ENCODE data around the gene PPFIA2. TPM values are rescaled to one million over a fixed set of nuclear protein-coding genes. Genes with fewer than 3 reads are reported as not detected.

PPFIA2 gene
- total RNA-seq, 1 donor from 2014 or later = not detected

GRCh38 chr12:81377771-81378170, 381.4 kb downstream of the PPFIA2 start:
- no peaks in the 10 kb centered on the region for H3K36me3 ChIP-seq (ENCODE audit: control insufficient read depth, insufficient read depth, low read length)
- H3K27me3 ChIP-seq (ENCODE audit: control insufficient read depth, insufficient read depth, low read length) = no peaks in the 10 kb centered on the region
- H3K4me3 ChIP-seq (ENCODE audit: low read depth, low read length) = no peak overlapping the region
- TF ChIP-seq, protein P1, sequence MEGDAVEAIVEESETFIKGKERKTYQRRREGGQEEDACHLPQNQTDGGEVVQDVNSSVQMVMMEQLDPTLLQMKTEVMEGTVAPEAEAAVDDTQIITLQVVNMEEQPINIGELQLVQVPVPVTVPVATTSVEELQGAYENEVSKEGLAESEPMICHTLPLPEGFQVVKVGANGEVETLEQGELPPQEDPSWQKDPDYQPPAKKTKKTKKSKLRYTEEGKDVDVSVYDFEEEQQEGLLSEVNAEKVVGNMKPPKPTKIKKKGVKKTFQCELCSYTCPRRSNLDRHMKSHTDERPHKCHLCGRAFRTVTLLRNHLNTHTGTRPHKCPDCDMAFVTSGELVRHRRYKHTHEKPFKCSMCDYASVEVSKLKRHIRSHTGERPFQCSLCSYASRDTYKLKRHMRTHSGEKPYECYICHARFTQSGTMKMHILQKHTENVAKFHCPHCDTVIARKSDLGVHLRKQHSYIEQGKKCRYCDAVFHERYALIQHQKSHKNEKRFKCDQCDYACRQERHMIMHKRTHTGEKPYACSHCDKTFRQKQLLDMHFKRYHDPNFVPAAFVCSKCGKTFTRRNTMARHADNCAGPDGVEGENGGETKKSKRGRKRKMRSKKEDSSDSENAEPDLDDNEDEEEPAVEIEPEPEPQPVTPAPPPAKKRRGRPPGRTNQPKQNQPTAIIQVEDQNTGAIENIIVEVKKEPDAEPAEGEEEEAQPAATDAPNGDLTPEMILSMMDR (IDR thresholded peaks at IDR 0.05; ENCODE audit: insufficient read depth, low read length, poor library complexity, severe bottlenecking) = no peak
- no peak for DNase-seq (ENCODE audit: low read depth)

DNA sequence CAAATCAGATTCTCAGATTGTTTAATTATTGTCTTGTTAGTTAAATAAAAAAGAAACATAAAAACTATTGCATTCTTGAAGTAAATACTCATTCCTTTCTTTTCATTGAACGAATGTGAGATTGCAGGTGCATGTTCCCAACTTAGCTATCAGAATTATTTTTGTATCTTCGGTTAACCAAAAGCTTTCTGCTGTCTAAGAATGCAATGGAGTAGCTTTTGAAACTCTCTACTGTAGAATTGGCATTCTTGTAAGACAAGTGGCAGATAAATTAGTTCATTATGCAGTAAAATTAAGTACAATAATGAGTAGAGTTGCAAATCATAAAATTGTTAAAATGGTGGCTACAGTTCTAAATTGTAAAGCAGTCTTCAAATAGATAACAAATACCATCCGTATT, 383.2 kb downstream of the PPFIA2 start:
- DNase-seq (ENCODE audit: low read depth) = no peak
- H3K27me3 ChIP-seq (ENCODE audit: control insufficient read depth, insufficient read depth, low read length) = no peaks in the 10 kb centered on the region
- H3K36me3 ChIP-seq (ENCODE audit: control insufficient read depth, insufficient read depth, low read length) = no peaks in the 10 kb centered on the region
- TF ChIP-seq, protein P1 (IDR thresholded peaks at IDR 0.05; ENCODE audit: insufficient read depth, low read length, poor library complexity, severe bottlenecking) = no peak
- no peak overlapping the region for H3K4me3 ChIP-seq (ENCODE audit: low read depth, low read length)

DNA sequence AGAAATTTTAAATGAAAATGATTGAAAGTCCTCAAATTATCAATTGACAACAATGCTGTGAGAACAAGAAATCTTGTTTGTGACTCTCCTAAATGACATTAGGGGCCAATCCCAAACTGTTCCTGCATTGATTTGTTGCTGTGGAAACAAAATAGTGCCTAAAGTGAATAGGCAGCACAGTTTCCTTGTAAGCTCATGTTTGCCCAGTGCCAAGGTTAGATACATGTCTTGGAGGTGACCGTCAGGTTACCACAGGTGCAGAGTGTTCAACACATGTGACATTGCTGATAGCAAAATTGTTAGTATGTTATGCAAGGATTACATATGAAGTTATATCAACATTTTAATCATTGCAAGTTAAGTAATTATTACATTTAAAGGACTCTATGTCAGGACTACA, 388.7 kb downstream of the PPFIA2 start:
- H3K4me3 ChIP-seq (ENCODE audit: low read depth, low read length) = no peak overlapping the region
- TF ChIP-seq, protein P1 (IDR thresholded peaks at IDR 0.05; ENCODE audit: insufficient read depth, low read length, poor library complexity, severe bottlenecking) = no peak
- no peaks in the 10 kb centered on the region for H3K36me3 ChIP-seq (ENCODE audit: control insufficient read depth, insufficient read depth, low read length)
- no peaks in the 10 kb centered on the region for H3K27me3 ChIP-seq (ENCODE audit: control insufficient read depth, insufficient read depth, low read length)
- no peak for DNase-seq (ENCODE audit: low read depth)

- H3K27me3 ChIP-seq (ENCODE audit: control insufficient read depth, insufficient read depth, low read length) = no peaks in the 10 kb centered on the region
- H3K4me3 ChIP-seq (ENCODE audit: low read depth, low read length) = no peak overlapping the region
- H3K36me3 ChIP-seq (ENCODE audit: control insufficient read depth, insufficient read depth, low read length) = no peaks in the 10 kb centered on the region
- no peak for DNase-seq (ENCODE audit: low read depth)
- TF ChIP-seq, protein P1 (IDR thresholded peaks at IDR 0.05; ENCODE audit: insufficient read depth, low read length, poor library complexity, severe bottlenecking) = no peak
These were observed 390.0 kb downstream of the PPFIA2 start for GRCh38 chr12:81369175-81369574.

- Histone ChIP-seq H3K4me3 (ENCODE audit: low read depth, low read length) (no peak overlapping the region), H3K27me3 (ENCODE audit: control insufficient read depth, insufficient read depth, low read length) (no peaks in the 10 kb centered on the region), H3K36me3 (ENCODE audit: control insufficient read depth, insufficient read depth, low read length) (no peaks in the 10 kb centered on the region)
- TF ChIP-seq, protein P1 (IDR thresholded peaks at IDR 0.05; ENCODE audit: insufficient read depth, low read length, poor library complexity, severe bottlenecking) = no peak
- no peak for DNase-seq (ENCODE audit: low read depth)
These were observed 393.9 kb downstream of the PPFIA2 start for GRCh38 chr12:81365284-81365683.

DNA sequence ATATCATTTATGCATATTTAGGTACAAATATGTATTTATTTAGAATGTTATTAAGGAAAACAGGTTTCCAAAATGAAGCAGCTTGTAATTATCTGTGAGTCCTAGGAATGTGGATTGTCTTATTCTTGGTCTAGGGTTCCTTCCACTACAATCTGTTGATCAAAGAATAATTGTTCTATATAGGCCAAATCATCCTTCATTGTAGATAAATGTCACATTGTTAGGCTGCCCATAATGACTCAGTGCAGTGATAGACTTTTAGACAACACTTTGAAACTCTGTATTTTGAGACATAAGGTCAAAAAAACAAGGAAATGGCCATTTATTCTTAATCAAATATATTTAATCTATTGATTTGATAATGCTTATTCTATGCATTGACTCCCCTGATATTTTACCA, 398.2 kb downstream of the PPFIA2 start:
- DNase-seq (ENCODE audit: low read depth) = no peak
- Histone ChIP-seq H3K4me3 (ENCODE audit: low read depth, low read length) (no peak overlapping the region), H3K27me3 (ENCODE audit: control insufficient read depth, insufficient read depth, low read length) (no peaks in the 10 kb centered on the region), H3K36me3 (ENCODE audit: control insufficient read depth, insufficient read depth, low read length) (no peaks in the 10 kb centered on the region)
- TF ChIP-seq, protein P1 (IDR thresholded peaks at IDR 0.05; ENCODE audit: insufficient read depth, low read length, poor library complexity, severe bottlenecking) = no peak

All from kidney epithelial cell (primary cell).